ENCODE results near the gene CACNA1I.

CACNA1I gene

DNA sequence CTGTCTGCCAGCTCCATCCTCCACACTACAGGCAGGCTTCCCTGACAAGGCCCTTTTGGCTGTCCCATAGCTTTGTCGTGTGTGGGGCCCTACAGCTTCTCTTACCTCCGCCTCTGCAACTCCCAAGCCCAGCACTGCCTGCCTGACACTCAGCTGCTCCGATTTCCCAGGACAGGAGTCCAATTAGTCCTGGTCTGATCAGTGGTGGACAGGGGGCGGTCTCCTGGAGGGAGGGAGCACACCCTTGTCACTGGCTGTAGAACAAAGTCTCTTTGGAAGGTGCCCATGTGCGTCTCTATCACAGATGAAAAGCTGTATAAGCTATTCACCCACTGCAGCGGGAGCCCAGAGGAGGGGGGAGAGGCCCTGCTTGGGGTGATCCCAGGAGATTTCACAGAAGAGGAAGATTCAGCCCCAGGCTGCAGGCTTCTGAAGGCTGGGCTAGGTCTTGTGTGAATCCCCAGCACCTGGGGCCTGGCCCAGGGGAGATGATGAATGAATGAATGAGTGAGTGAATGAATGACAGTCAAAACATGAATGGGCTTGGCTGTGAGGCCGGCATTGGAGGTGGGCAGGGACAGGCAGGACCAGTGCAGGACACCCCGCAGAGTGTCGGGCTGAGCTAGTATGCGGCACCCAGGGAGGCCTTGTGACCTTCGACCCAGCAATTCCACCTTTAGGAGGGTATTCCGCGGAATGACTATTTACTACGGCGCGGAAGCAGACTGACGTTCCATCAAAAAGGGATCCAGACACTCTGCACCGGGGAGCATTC, 142.4 kb downstream of the CACNA1I start:
- TF ChIP-seq, protein P1, sequence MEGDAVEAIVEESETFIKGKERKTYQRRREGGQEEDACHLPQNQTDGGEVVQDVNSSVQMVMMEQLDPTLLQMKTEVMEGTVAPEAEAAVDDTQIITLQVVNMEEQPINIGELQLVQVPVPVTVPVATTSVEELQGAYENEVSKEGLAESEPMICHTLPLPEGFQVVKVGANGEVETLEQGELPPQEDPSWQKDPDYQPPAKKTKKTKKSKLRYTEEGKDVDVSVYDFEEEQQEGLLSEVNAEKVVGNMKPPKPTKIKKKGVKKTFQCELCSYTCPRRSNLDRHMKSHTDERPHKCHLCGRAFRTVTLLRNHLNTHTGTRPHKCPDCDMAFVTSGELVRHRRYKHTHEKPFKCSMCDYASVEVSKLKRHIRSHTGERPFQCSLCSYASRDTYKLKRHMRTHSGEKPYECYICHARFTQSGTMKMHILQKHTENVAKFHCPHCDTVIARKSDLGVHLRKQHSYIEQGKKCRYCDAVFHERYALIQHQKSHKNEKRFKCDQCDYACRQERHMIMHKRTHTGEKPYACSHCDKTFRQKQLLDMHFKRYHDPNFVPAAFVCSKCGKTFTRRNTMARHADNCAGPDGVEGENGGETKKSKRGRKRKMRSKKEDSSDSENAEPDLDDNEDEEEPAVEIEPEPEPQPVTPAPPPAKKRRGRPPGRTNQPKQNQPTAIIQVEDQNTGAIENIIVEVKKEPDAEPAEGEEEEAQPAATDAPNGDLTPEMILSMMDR (IDR thresholded peaks at IDR 0.05; ENCODE audit: low read depth, low read length, missing control alignments) = no peak
- in situ Hi-C loops (cut with HindIII; ENCODE audit: low sequenced_read_pairs) = no loop called here
- DNase-seq (ENCODE audit: low read depth) = no peak
- H3K4me3 ChIP-seq (ENCODE audit: low read depth, low read length) = no peak overlapping the region

DNA sequence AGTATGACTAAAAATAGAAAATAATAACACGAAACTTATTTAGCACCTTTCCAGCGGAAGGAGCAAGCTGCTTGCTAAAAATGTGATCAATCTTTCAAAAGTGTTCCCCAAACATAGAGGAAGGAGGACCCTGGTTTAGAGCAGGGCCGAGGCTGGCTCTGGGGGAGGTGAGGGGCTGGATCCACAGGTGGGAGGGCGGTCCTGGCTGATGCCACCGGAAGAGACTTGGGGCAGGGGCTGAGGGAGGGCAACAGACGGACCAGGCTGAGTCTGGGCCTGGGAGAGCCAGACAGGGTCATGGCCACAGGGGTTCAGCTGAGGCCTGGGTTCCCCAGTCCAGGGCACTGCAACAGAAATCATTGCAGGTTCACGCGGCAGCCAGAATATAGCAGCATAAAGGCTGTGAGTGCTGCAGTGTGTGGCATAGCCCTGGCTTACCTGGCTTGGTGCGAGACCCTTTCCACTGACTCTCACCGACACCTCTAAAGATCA, 143.3 kb downstream of the CACNA1I start:
- DNase-seq (ENCODE audit: low read depth) = no peak
- TF ChIP-seq, protein P1 (IDR thresholded peaks at IDR 0.05; ENCODE audit: low read depth, low read length, missing control alignments) = no peak
- no peak overlapping the region for H3K4me3 ChIP-seq (ENCODE audit: low read depth, low read length)
- in situ Hi-C loops (cut with HindIII; ENCODE audit: low sequenced_read_pairs) = no loop called here

DNA sequence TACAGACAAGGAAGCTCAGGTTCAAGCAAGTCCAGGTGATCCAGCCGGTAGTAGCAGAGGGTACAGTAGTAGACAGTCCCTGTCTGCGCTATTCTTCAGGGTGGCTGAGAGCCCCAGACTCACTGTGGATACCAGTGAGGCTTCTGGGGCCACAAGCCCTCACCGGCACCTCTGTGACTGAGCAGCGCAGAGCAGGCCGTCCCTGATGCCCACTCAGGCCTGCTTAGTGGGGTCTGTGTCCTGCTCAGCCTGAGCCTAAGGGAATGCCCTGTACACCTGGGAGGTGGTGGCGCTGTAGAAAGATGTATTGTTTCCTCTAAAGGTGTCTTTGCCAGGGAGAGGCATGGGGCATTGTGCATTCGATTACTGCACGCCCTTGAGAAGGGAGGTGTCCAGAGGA, 143.8 kb downstream of the CACNA1I start:
- H3K4me3 ChIP-seq (ENCODE audit: low read depth, low read length) = no peak overlapping the region
- DNase-seq (ENCODE audit: low read depth) = no peak
- TF ChIP-seq, protein P1 (IDR thresholded peaks at IDR 0.05; ENCODE audit: low read depth, low read length, missing control alignments) = no peak
- in situ Hi-C loops (cut with HindIII; ENCODE audit: low sequenced_read_pairs) = no loop called here

DNA sequence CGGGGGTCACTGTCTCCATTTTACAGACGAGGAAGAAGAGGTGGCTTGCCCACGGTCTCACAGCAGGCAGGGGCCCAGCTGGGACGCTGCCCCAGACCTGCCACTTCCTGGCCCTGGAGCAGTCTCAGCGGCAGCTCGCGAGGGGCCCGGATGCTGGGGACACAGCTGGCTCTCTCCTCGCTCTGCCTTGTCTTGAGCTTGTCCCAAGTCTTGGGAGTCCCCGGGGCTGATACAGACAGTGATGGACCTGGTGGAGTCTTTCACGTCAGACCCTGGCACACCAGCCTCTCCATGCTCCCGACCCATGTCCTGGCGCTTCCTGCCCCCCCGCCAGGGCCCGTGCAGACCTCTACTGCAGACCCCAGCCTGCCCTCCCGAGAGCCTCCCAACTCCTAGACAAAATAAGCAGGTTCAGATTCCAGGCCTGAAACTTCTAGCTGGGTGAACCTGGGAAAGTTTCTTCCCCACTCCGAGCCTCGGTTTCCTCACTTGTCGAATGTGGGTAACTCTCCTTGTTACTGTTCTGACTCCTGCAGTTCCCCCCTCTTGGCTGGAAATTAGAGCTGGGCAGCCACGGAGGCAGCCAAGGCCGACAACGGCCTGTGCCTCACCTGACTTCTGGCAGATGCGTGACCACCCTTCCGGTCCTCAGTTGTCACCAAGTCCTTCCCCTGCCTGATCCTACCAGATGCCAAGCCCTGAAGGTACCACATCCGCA, 145.4 kb downstream of the CACNA1I start:
- no peak for DNase-seq (ENCODE audit: low read depth)
- TF ChIP-seq, protein P1 (IDR thresholded peaks at IDR 0.05; ENCODE audit: low read depth, low read length, missing control alignments) = no peak
- in situ Hi-C loops (cut with HindIII; ENCODE audit: low sequenced_read_pairs) = no loop called here

DNA sequence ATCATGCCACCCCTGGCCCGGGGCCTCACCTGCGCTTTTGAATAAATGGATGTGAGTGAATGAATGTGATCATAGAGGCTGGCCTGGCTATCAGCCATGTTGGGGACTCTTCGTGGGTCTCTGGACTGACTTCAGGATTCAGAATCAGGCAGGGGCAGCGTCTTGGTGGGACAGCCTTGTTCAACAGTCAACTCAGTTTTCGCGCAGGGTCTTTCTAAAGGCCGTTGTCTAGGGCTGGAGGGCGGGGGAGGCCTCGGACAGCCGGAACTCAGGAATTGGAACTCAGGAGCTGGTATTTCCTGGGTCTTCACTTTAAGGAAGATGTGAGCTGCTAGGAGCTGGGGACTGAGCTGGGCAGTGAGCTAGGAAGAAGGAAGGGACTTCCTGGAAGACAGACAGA, 146.0 kb downstream of the CACNA1I start:
- TF ChIP-seq, protein P1 (IDR thresholded peaks at IDR 0.05; ENCODE audit: low read depth, low read length, missing control alignments) = no peak
- H3K4me3 ChIP-seq (ENCODE audit: low read depth, low read length) = no peak overlapping the region
- in situ Hi-C loops (cut with HindIII; ENCODE audit: low sequenced_read_pairs) = no loop called here
- DNase-seq (ENCODE audit: low read depth) = no peak

More for the DNA sequence above, 145.4 kb downstream of the CACNA1I start:
- no peak overlapping the region for H3K4me3 ChIP-seq (ENCODE audit: low read depth, low read length)

DNA sequence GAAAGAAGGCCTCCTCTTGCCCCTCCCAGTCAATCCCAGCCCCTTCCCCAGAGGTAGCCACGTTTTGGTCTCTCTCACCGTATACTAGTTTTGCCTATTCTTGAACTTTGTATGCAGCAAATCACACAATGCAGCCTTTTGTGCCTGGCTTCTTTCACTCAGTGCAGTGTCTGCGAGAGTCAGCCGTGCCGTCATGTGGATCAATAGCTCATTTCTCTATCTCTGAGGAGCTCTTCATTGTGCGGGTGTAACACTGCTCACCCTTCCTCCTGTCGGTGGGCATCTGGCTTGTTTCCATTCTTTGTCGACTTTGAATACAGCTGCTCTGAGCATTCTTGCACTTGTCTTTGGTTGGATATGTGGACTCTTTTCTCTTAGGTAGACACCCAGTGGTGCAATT, 146.5 kb downstream of the CACNA1I start:
- no peak for DNase-seq (ENCODE audit: low read depth)
- no peak overlapping the region for H3K4me3 ChIP-seq (ENCODE audit: low read depth, low read length)
- in situ Hi-C loops (cut with HindIII; ENCODE audit: low sequenced_read_pairs) = no loop called here
- TF ChIP-seq, protein P1 (IDR thresholded peaks at IDR 0.05; ENCODE audit: low read depth, low read length, missing control alignments) = no peak

Data from astrocyte of the cerebellum (primary cell).